ENCODE results near the gene N4BP2L2.

DNA sequence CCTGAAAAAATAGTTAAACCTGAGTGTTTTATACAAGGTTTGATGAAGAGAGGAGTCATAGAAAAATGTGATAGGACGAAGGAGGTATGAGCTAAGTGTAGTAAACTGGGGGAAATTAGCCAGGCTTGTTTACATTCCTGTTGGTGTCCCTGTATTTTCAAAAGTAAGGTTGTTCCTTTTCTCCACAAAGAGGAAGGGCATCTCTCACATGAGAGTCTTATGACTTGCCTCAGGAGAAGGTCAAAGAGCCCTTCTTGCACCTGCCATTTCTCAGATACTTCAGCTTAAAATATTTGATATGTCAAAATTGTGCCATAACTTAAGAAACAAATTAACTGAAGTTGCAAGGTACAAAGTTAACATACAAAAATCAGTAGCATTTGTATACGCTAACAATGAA is 3.6 kb upstream of the N4BP2L2 start:
- TF ChIP-seq, protein P1, sequence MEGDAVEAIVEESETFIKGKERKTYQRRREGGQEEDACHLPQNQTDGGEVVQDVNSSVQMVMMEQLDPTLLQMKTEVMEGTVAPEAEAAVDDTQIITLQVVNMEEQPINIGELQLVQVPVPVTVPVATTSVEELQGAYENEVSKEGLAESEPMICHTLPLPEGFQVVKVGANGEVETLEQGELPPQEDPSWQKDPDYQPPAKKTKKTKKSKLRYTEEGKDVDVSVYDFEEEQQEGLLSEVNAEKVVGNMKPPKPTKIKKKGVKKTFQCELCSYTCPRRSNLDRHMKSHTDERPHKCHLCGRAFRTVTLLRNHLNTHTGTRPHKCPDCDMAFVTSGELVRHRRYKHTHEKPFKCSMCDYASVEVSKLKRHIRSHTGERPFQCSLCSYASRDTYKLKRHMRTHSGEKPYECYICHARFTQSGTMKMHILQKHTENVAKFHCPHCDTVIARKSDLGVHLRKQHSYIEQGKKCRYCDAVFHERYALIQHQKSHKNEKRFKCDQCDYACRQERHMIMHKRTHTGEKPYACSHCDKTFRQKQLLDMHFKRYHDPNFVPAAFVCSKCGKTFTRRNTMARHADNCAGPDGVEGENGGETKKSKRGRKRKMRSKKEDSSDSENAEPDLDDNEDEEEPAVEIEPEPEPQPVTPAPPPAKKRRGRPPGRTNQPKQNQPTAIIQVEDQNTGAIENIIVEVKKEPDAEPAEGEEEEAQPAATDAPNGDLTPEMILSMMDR (optimal IDR thresholded peaks at IDR 0.05 in 1 of 3, IDR thresholded peaks at IDR 0.05 in 1 of 3, conservative IDR thresholded peaks at IDR 0.05 in 1 of 3; ENCODE audit: extremely low read depth in 1 of 3, insufficient read depth in 2 of 3, low read length in 3 of 3): no peak
- no peak for TF ChIP-seq EZH2 (IDR thresholded peaks at IDR 0.05; ENCODE audit: low read length)

Measured in keratinocyte (primary cell).